GM12878 (cell line): ENCODE measurements around the gene DLST. TPM values are rescaled to one million over a fixed set of nuclear protein-coding genes. Genes with fewer than 3 reads are reported as not detected.

Experiments used
- ATAC-seq: fragments of 200-7000 bp; cut with Tn5 transposase; 3 replicates; pipeline ENCODE4 v1.9.1; 2020; ENCODE audit warnings: mild to moderate bottlenecking, moderate library complexity
- BruUV-seq: library from RNA; stranded (reverse); fragments of 400-500 nt; replicated peaks from 2 replicates; lab custom pipeline; 2021; lab: Mats Ljungman, UMichigan
- CTCF ChIA-PET: fragments of 300-600 bp; sonication (Branson Sonifier 250); formaldehyde crosslinking; extraction: SDS; loops from one replicate; lab custom pipeline; 2021; ENCODE audit warnings: inconsistent platforms; lab: Yijun Ruan, JAX
- POLR2A ChIA-PET: fragments of 350-600 bp; formaldehyde crosslinking; extraction: SDS; loops from one replicate; lab custom pipeline; 2021; ENCODE audit warnings: inconsistent platforms; lab: Charles Lee
- RAD21 ChIA-PET: fragments of 300-600 bp; sonication (Branson Sonifier 250); formaldehyde crosslinking; loops from one replicate; lab custom pipeline; 2023; ENCODE audit warnings: antibody characterized with exemption; ENCODE audit not compliant: unreplicated experiment; lab: Charles Lee
- SMC1A ChIA-PET: fragments of 300-600 bp; sonication (Branson Sonifier 250); formaldehyde crosslinking; loops from one replicate; lab custom pipeline; 2023; ENCODE audit not compliant: unreplicated experiment, uncharacterized antibody; lab: Charles Lee
- DNase-seq: peaks from one replicate; pipeline ENCODE4 v3.0.0-alpha.2; 2011; ENCODE audit warnings: low read depth, low spot score
- FAIRE-seq: peaks from 3 replicates; lab custom pipeline; 2011; peaks lifted over from hg19 to GRCh38; lab: Jason Lieb, UNC
- H2AFZ ChIP-seq: 2 replicates; pipeline ENCODE4 v1.6.0; 2011; ENCODE audit warnings: low read depth, low read length, control low read depth; ENCODE audit not compliant: control insufficient read depth
- H3K27ac ChIP-seq: 2 replicates; pipeline ENCODE4 v1.5.1; 2011; ENCODE audit warnings: control low read depth; ENCODE audit not compliant: control insufficient read depth, insufficient read depth
- H3K27me3 ChIP-seq, 2 experiments: replicated peaks in 1 of 2; 2 replicates each; pipeline versions ENCODE4 v1.6.0 to v1.6.1; 2011; ENCODE audit warnings: low read length in 1 of 2; ENCODE audit not compliant: control insufficient read depth in 2 of 2, insufficient read depth in 2 of 2
- H3K36me3 ChIP-seq, 2 experiments: 2 replicates each; pipeline ENCODE4 v1.5.1; 2011; ENCODE audit warnings: low read length in 1 of 2; ENCODE audit not compliant: control insufficient read depth in 2 of 2, insufficient read depth in 2 of 2
- H3K4me1 ChIP-seq: 2 replicates; pipeline ENCODE4 v1.6.1; 2011; ENCODE audit warnings: mild to moderate bottlenecking, low read length, moderate library complexity, mixed read lengths; ENCODE audit not compliant: control insufficient read depth, insufficient read depth
- H3K4me2 ChIP-seq: 2 replicates; pipeline ENCODE4 v1.6.0; 2011; ENCODE audit warnings: control low read depth; ENCODE audit not compliant: control insufficient read depth, insufficient read depth
- H3K4me3 ChIP-seq: fragments of 200-600 bp; sonication (generic); 2 replicates; pipeline ENCODE4 v1.5.1; 2016
- H3K79me2 ChIP-seq: 2 replicates; pipeline ENCODE4 v1.6.0; 2011; ENCODE audit warnings: low read length; ENCODE audit not compliant: control insufficient read depth, insufficient read depth
- H3K9ac ChIP-seq: 2 replicates; pipeline ENCODE4 v1.8.0; 2011; ENCODE audit warnings: low read length, control low read depth, mixed read lengths; ENCODE audit not compliant: control insufficient read depth, insufficient read depth
- H3K9me3 ChIP-seq: replicated peaks from 3 replicates; pipeline ENCODE4 v1.5.1; 2011; ENCODE audit warnings: mild to moderate bottlenecking, low read length; ENCODE audit not compliant: control insufficient read depth, insufficient read depth
- H4K20me1 ChIP-seq: 2 replicates; pipeline ENCODE4 v1.6.0; 2011; ENCODE audit not compliant: control insufficient read depth, insufficient read depth
- ATF7 ChIP-seq: fragments of 450-650 bp; IDR thresholded peaks from 2 replicates; pipeline ENCODE4 v1.6.1; 2016; ENCODE audit warnings: low read depth, mild to moderate bottlenecking
- FOXM1 ChIP-seq: IDR thresholded peaks from 2 replicates; pipeline ENCODE4 v1.6.1; 2012; ENCODE audit warnings: low read depth, mild to moderate bottlenecking, inconsistent platforms, low read length, moderate library complexity
- HDGF ChIP-seq: fragments of 450-650 bp; IDR thresholded peaks from 2 replicates; pipeline ENCODE4 v1.6.1; 2016; ENCODE audit warnings: antibody characterized with exemption
- JUNB ChIP-seq: IDR thresholded peaks from 2 replicates; pipeline ENCODE4 v1.6.1; 2016; ENCODE audit warnings: antibody characterized with exemption, mild to moderate bottlenecking
- KLF5 ChIP-seq: fragments of 450-650 bp; IDR thresholded peaks from 2 replicates; pipeline ENCODE4 v1.6.1; 2014; ENCODE audit warnings: mild to moderate bottlenecking; ENCODE audit not compliant: partially characterized antibody
- PAX8 ChIP-seq: fragments of 450-650 bp; IDR thresholded peaks from 2 replicates; pipeline ENCODE4 v1.6.1; 2017; ENCODE audit warnings: mild to moderate bottlenecking, moderate library complexity
- POLR2A ChIP-seq: IDR thresholded peaks from 2 replicates; pipeline ENCODE4 v1.6.1; 2011; ENCODE audit warnings: low read depth, mild to moderate bottlenecking, low read length
- SIN3A ChIP-seq: IDR thresholded peaks from 2 replicates; pipeline ENCODE4 v1.6.1; 2012; ENCODE audit warnings: low read depth, low read length, improper control_type of control experiment
- SUPT20H ChIP-seq: IDR thresholded peaks from 2 replicates; pipeline ENCODE4 v1.6.1; 2011; ENCODE audit warnings: low read depth, mild to moderate bottlenecking, low read length, moderate library complexity, borderline replicate concordance; ENCODE audit not compliant: control insufficient read depth
- WGBS: methylation state at CpG from one replicate; pipeline ENCODE4 v1.1.6; 2016; ENCODE audit warnings: low lambda C conversion rate; ENCODE audit not compliant: insufficient replicate concordance, insufficient coverage; ENCODE audit errors: missing lambda C conversion rate; 5-methylcytosine and 5-hydroxymethylcytosine counted together
- in situ Hi-C: fragments of 300-500 bp; cut with MboI; formaldehyde crosslinking; loops from 9 replicates; pipeline ENCODE4 v1.14.3; 2018; ENCODE audit warnings: mixed read lengths
- intact Hi-C: fragments of 100-400 bp; cut with micrococcal nuclease; formaldehyde crosslinking; loops from one replicate; pipeline ENCODE4 v1.14.2; 2022; ENCODE audit not compliant: unreplicated experiment
- polyA plus RNA-seq, 11 experiments: library from polyadenylated mRNA; depleted of rRNA in 4 of 11; unstranded in 6 of 11; stranded (reverse) in 5 of 11; fragments of >200 nt; fragmentation: Nextera tagmentation in 4 of 11; fragmentation: Illumina TruSeq in 1 of 11; extraction: Ambion mirVana in 4 of 11; extraction: Trizol in 1 of 11; gene quantifications; 1 replicate in 1 of 11; 2 replicates in 10 of 11; pipeline versions ENCODE4 v1.2.1 to v1.2.3, GENCODE V29; 2011 to 2016; ENCODE audit warnings: inconsistent platforms in 2 of 11, missing spikeins in 2 of 11, low read depth in 1 of 11
- total RNA-seq, 4 experiments: library from RNA; depleted of rRNA in 3 of 4; stranded (reverse); fragments of >200 nt in 3 of 4; fragmentation: Illumina TruSeq in 1 of 4; extraction: Trizol in 1 of 4; gene quantifications; 2 replicates each; pipeline versions ENCODE4 v1.2.1 to v1.2.3, GENCODE V29; 2013 to 2021
- TF ChIP-seq, protein P1 (sequence below): fragments of 450-650 bp; IDR thresholded peaks from 2 replicates; pipeline ENCODE4 v1.6.1; 2016; ENCODE audit warnings: mild to moderate bottlenecking, moderate library complexity, borderline replicate concordance
- TF ChIP-seq, protein P2 (sequence below): IDR thresholded peaks from 2 replicates; pipeline ENCODE4 v1.6.1; 2012; ENCODE audit warnings: low read length, inconsistent platforms
- TF ChIP-seq, protein P3 (sequence below): fragments of 450-650 bp; formaldehyde crosslinking; IDR thresholded peaks from 2 replicates; pipeline ENCODE4 v1.4.0; 2020; ENCODE audit warnings: mild to moderate bottlenecking, moderate library complexity

Gene DLST
- total and polyA plus RNA-seq, 10 of the 15 experiments (the other 5 are each of a cell fraction or from before 2014, with no cell fraction given): 2.9 to 141 (median 67.7) TPM

DNA sequence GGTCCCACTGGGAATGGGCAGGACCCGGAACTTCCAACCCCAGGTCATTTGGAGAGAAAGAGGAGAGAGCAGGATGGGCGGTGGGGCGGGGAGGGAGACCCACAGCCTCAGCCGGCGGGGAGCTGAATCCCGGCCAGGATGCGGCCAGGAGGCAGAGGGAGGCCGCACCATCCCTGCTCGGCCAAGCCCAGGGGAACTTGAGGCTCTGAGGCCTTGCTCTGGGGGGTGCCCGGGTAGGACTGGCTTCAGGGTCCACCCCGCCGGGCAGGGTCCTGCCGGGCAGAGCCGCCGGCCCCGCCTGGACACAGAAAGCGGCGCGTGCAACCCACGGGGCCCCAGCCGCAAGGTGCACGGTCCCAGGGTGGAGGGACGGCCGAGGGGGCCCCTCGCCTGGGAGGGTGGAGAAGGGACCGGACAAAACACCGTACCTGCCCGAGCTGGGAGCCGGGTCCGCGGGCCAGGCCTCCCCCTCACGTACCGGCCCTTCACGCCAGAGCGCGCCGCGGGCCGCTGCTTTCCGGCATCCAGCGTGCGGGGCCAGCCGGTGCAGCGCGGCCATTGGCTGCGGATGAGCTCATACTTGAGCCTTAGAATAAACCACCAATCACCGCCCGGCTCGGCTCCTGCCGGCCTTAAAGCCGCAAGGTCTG, 41.2 kb downstream of the DLST start, which contains the start of gene RPS6KL1:
RPS6KL1 (minus strand) TSS at position 509 of the 650 bp plus-strand sequence. CDS start 1,719 bp downstream, outside the sequence.
- Histone ChIP-seq H2AFZ (peak within 1 kb of the TSS; percentile 83), H3K4me3 (peak within 1 kb of the TSS; percentile 72; the same call in 1 of the 2 replicates), H3K27ac (no peak within 1 kb of the TSS), H3K4me2 (peak within 1 kb of the TSS; percentile 92), H3K4me1 (no peaks in the 10 kb centered on the region; the same call in 1 of the 2 replicates), H3K36me3 (no peaks in the 10 kb centered on the region), H3K79me2 (no peaks in the 10 kb centered on the region), H4K20me1 (no peaks in the 10 kb centered on the region), H3K27me3 (no peaks in the 10 kb centered on the region), H3K9me3 (no peaks in the 10 kb centered on the region), H3K9ac (peak within 1 kb of the TSS; percentile 44; the same call in 1 of the 2 replicates)
- ATAC-seq: peak; percentile 99
- intact Hi-C loops (no loop called here), in situ Hi-C loops (no loop called here)
- ChIA-PET RAD21 (interaction anchor here (0.8 to 1.0 kb wide), 2 partner anchors 17 to 23 kb away, joined by 3 to 5 read pairs; no protein-coding TSS in a partner anchor), SMC1A (interaction anchor here (0.6 kb wide), 1 partner anchor 145 kb away, joined by 4 read pairs; no protein-coding TSS in a partner anchor), POLR2A (interaction anchor here (0.6 to 1.2 kb wide), 2 partner anchors 19 to 129 kb away, joined by 3 to 4 read pairs; no protein-coding TSS in a partner anchor), CTCF (interaction anchor here (0.5 to 1.1 kb wide), 3 partner anchors 63 to 312 kb away, joined by 3 read pairs; no protein-coding TSS in a partner anchor)
- BruUV-seq: no TSS peak
- 8% methylated on average over 50 of the region's 51 CpGs for WGBS
- no peak for FAIRE-seq
- no peak for DNase-seq
- TF ChIP-seq JUNB (no peak), SIN3A (no peak), SUPT20H (no peak), HDGF (no peak), PAX8 (no peak), POLR2A (peak; percentile 64), ATF7 (0 out of 2 replicates have a peak, but pooled peaks have one; percentile 18), KLF5 (no peak), FOXM1 (no peak)
- TF ChIP-seq, protein P1, sequence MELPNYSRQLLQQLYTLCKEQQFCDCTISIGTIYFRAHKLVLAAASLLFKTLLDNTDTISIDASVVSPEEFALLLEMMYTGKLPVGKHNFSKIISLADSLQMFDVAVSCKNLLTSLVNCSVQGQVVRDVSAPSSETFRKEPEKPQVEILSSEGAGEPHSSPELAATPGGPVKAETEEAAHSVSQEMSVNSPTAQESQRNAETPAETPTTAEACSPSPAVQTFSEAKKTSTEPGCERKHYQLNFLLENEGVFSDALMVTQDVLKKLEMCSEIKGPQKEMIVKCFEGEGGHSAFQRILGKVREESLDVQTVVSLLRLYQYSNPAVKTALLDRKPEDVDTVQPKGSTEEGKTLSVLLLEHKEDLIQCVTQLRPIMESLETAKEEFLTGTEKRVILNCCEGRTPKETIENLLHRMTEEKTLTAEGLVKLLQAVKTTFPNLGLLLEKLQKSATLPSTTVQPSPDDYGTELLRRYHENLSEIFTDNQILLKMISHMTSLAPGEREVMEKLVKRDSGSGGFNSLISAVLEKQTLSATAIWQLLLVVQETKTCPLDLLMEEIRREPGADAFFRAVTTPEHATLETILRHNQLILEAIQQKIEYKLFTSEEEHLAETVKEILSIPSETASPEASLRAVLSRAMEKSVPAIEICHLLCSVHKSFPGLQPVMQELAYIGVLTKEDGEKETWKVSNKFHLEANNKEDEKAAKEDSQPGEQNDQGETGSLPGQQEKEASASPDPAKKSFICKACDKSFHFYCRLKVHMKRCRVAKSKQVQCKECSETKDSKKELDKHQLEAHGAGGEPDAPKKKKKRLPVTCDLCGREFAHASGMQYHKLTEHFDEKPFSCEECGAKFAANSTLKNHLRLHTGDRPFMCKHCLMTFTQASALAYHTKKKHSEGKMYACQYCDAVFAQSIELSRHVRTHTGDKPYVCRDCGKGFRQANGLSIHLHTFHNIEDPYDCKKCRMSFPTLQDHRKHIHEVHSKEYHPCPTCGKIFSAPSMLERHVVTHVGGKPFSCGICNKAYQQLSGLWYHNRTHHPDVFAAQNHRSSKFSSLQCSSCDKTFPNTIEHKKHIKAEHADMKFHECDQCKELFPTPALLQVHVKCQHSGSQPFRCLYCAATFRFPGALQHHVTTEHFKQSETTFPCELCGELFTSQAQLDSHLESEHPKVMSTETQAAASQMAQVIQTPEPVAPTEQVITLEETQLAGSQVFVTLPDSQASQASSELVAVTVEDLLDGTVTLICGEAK: no peak
- TF ChIP-seq, protein P2, sequence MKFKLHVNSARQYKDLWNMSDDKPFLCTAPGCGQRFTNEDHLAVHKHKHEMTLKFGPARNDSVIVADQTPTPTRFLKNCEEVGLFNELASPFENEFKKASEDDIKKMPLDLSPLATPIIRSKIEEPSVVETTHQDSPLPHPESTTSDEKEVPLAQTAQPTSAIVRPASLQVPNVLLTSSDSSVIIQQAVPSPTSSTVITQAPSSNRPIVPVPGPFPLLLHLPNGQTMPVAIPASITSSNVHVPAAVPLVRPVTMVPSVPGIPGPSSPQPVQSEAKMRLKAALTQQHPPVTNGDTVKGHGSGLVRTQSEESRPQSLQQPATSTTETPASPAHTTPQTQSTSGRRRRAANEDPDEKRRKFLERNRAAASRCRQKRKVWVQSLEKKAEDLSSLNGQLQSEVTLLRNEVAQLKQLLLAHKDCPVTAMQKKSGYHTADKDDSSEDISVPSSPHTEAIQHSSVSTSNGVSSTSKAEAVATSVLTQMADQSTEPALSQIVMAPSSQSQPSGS: peak; percentile 73; the same call in 1 of the 2 replicates
- TF ChIP-seq, protein P3, sequence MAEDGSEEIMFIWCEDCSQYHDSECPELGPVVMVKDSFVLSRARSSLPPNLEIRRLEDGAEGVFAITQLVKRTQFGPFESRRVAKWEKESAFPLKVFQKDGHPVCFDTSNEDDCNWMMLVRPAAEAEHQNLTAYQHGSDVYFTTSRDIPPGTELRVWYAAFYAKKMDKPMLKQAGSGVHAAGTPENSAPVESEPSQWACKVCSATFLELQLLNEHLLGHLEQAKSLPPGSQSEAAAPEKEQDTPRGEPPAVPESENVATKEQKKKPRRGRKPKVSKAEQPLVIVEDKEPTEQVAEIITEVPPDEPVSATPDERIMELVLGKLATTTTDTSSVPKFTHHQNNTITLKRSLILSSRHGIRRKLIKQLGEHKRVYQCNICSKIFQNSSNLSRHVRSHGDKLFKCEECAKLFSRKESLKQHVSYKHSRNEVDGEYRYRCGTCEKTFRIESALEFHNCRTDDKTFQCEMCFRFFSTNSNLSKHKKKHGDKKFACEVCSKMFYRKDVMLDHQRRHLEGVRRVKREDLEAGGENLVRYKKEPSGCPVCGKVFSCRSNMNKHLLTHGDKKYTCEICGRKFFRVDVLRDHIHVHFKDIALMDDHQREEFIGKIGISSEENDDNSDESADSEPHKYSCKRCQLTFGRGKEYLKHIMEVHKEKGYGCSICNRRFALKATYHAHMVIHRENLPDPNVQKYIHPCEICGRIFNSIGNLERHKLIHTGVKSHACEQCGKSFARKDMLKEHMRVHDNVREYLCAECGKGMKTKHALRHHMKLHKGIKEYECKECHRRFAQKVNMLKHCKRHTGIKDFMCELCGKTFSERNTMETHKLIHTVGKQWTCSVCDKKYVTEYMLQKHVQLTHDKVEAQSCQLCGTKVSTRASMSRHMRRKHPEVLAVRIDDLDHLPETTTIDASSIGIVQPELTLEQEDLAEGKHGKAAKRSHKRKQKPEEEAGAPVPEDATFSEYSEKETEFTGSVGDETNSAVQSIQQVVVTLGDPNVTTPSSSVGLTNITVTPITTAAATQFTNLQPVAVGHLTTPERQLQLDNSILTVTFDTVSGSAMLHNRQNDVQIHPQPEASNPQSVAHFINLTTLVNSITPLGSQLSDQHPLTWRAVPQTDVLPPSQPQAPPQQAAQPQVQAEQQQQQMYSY (CRISPR knock-in tag): no peak
